PC-3 (cell line): ENCODE results near the gene MAGEA4. TPM values are rescaled to one million over a fixed set of nuclear protein-coding genes. Genes with fewer than 3 reads are reported as not detected.
A peak's percentile ranks its signal among the peaks of the same experiment; 100 is the strongest.

Source experiments
- ATAC-seq: fragments of 200-7000 bp; cut with Tn5 transposase; 2 replicates; pipeline ENCODE4 v1.9.1; 2020; ENCODE audit warnings: mild to moderate bottlenecking, moderate library complexity
- Bru-seq: library from RNA; stranded (reverse); fragments of 400-500 nt; gene quantifications from one replicate; lab custom pipeline; 2021; lab: Mats Ljungman, UMichigan
- BruChase-seq, 2 experiments: library from RNA; stranded (reverse); fragments of 400-500 nt; gene quantifications; one replicate each; lab custom pipeline; 2021; lab: Mats Ljungman, UMichigan
- BruUV-seq: library from RNA; stranded (reverse); fragments of 400-500 nt; replicated peaks from 2 replicates; lab custom pipeline; 2021; lab: Mats Ljungman, UMichigan
- CTCF ChIA-PET: fragments of 300-600 bp; sonication (Branson Sonifier 250); formaldehyde crosslinking; loops from one replicate; lab custom pipeline; 2022; ENCODE audit warnings: antibody characterized with exemption; lab: Charles Lee
- POLR2A ChIA-PET: fragments of 300-600 bp; sonication (Branson Sonifier 250); formaldehyde crosslinking; loops from one replicate; lab custom pipeline; 2022; ENCODE audit warnings: antibody characterized with exemption; ENCODE audit not compliant: unreplicated experiment; lab: Charles Lee
- DNase-seq: peaks from one replicate; pipeline ENCODE4 v3.0.0-alpha.2; 2015
- H2AFZ ChIP-seq: fragments of 300-600 bp; sonication (generic); 2 replicates; pipeline ENCODE4 v1.6.0; 2016; ENCODE audit warnings: antibody characterized with exemption, low read length
- H3F3A ChIP-seq: fragments of 300-600 bp; sonication (generic); one replicate; pipeline ENCODE4 v1.6.0; 2017; ENCODE audit warnings: antibody characterized with exemption, low read length, control low read depth, mild to moderate bottlenecking; ENCODE audit not compliant: unreplicated experiment
- H3K27ac ChIP-seq: fragments of 300-600 bp; sonication (generic); 2 replicates; pipeline ENCODE4 v1.5.1; 2016; ENCODE audit warnings: mild to moderate bottlenecking, low read length
- H3K27me3 ChIP-seq: fragments of 300-600 bp; sonication (generic); 2 replicates; pipeline ENCODE4 v1.6.1; 2016; ENCODE audit warnings: low read length, mixed read lengths
- H3K36me3 ChIP-seq: fragments of 300-600 bp; sonication (generic); 2 replicates; pipeline ENCODE4 v1.6.1; 2016; ENCODE audit warnings: low read depth, mixed run types, low read length, mixed read lengths
- H3K4me1 ChIP-seq: fragments of 300-600 bp; sonication (generic); 2 replicates; pipeline ENCODE4 v1.5.1; 2016; ENCODE audit warnings: low read length; ENCODE audit not compliant: insufficient read depth
- H3K4me2 ChIP-seq: fragments of 300-600 bp; sonication (generic); 2 replicates; pipeline ENCODE4 v1.6.0; 2016; ENCODE audit warnings: low read length
- H3K4me3 ChIP-seq: fragments of 300-600 bp; sonication (generic); 2 replicates; pipeline ENCODE4 v1.5.1; 2016; ENCODE audit warnings: mild to moderate bottlenecking, low read length, mixed read lengths
- H3K79me2 ChIP-seq: fragments of 300-600 bp; sonication (generic); 2 replicates; pipeline ENCODE4 v1.6.1; 2017; ENCODE audit warnings: low read length, mixed read lengths
- H3K9ac ChIP-seq: fragments of 300-600 bp; sonication (generic); 2 replicates; pipeline ENCODE4 v1.6.0; 2016; ENCODE audit warnings: mild to moderate bottlenecking, low read length
- H3K9me2 ChIP-seq: fragments of 300-600 bp; sonication (generic); replicated peaks from 2 replicates; pipeline ENCODE4 v1.6.1; 2016; ENCODE audit warnings: mixed run types, low read length, mixed read lengths
- H3K9me3 ChIP-seq: fragments of 300-600 bp; sonication (generic); 2 replicates; pipeline ENCODE4 v1.6.1; 2016; ENCODE audit warnings: low read length, mixed read lengths
- H4K20me1 ChIP-seq: fragments of 300-600 bp; sonication (generic); 2 replicates; pipeline ENCODE4 v1.6.1; 2016; ENCODE audit warnings: low read length, mixed read lengths
- EZH2 ChIP-seq: fragments of 300-600 bp; sonication (generic); IDR thresholded peaks from one replicate; pipeline ENCODE4 v1.6.1; 2017; ENCODE audit warnings: antibody characterized with exemption, mild to moderate bottlenecking, low read length; ENCODE audit not compliant: unreplicated experiment
- EZH2phosphoT487 ChIP-seq: fragments of 300-600 bp; sonication (generic); IDR thresholded peaks from 2 replicates; pipeline ENCODE4 v1.6.1; 2018; ENCODE audit warnings: mild to moderate bottlenecking, antibody characterized with exemption, low read length, borderline replicate concordance
- intact Hi-C: fragments of 100-400 bp; cut with micrococcal nuclease; formaldehyde crosslinking; loops from 2 replicates; pipeline ENCODE4 v1.9.0; 2023
- long read RNA-seq: library from polyadenylated mRNA; unstranded; transcript quantifications from one replicate; pipeline ENCODE4 v2.0.0, GENCODE V29; 2021; ENCODE audit not compliant: unreplicated experiment
- total RNA-seq: library from RNA; depleted of rRNA; stranded (reverse); fragments of >200 nt; gene quantifications from 2 replicates; pipeline ENCODE4 v1.2.3, GENCODE V29; 2014; rRNA removed
- TF ChIP-seq, protein P1 (sequence below): fragments of 300-600 bp; sonication (generic); conservative IDR thresholded peaks from 2 replicates; pipeline ENCODE4 v1.5.1; 2017; ENCODE audit warnings: antibody characterized with exemption, low read depth, mild to moderate bottlenecking, low read length

Gene MAGEA4, protein sequence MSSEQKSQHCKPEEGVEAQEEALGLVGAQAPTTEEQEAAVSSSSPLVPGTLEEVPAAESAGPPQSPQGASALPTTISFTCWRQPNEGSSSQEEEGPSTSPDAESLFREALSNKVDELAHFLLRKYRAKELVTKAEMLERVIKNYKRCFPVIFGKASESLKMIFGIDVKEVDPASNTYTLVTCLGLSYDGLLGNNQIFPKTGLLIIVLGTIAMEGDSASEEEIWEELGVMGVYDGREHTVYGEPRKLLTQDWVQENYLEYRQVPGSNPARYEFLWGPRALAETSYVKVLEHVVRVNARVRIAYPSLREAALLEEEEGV
- total RNA-seq: not detected in 2 replicates
- not detected for Bru-seq, nascent RNA
- not detected for BruChase-seq, experiment 1, labeled RNA remaining after a 6-hour chase
- BruChase-seq, experiment 2, labeled RNA remaining after a 2-hour chase: not detected
- long read RNA-seq: 0 reads

DNA sequence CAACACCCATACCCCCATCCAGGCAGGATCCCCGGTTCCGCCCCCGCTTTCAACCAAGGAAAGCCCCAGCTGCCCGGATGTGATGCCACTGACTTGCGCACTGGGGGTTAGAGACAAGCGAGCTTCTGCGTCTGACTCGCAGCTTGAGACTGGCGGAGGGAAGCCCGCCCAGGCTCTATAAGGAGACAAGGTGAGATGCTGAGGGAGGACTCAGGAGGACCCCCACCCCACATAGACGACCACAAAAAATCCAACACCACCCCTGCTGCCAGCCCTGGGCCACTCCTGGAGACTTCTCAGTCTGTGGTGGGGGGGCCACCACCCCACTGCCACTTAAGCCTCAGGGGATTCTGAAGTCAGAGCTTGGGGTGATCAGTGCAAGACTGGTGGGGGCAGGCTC is at the start of gene MAGEA4:
Gene MAGEA4, plus strand, starts transcription at position 110 of the 400 bp plus-strand sequence. CDS start 10,776 bp downstream, outside the sequence.
- Histone ChIP-seq H3K27me3 (no peaks in the 10 kb centered on the region), H2AFZ (no peak within 1 kb of the TSS), H3K79me2 (no peaks in the 10 kb centered on the region), H3K4me2 (no peak within 1 kb of the TSS), H3K9me3 (no peaks in the 10 kb centered on the region), H3K27ac (no peak within 1 kb of the TSS), H3K4me1 (no peaks in the 10 kb centered on the region), H3K36me3 (no peaks in the 10 kb centered on the region), H3K4me3 (no peak within 1 kb of the TSS), H4K20me1 (no peaks in the 10 kb centered on the region), H3K9me2 (no peaks in the 10 kb centered on the region), H3F3A (no peaks in the 10 kb centered on the region), H3K9ac (no peak within 1 kb of the TSS)
- POLR2A ChIA-PET: no interaction called here
- TF ChIP-seq EZH2phosphoT487: no peak
- TF ChIP-seq EZH2: no peak
- TF ChIP-seq, protein P1, sequence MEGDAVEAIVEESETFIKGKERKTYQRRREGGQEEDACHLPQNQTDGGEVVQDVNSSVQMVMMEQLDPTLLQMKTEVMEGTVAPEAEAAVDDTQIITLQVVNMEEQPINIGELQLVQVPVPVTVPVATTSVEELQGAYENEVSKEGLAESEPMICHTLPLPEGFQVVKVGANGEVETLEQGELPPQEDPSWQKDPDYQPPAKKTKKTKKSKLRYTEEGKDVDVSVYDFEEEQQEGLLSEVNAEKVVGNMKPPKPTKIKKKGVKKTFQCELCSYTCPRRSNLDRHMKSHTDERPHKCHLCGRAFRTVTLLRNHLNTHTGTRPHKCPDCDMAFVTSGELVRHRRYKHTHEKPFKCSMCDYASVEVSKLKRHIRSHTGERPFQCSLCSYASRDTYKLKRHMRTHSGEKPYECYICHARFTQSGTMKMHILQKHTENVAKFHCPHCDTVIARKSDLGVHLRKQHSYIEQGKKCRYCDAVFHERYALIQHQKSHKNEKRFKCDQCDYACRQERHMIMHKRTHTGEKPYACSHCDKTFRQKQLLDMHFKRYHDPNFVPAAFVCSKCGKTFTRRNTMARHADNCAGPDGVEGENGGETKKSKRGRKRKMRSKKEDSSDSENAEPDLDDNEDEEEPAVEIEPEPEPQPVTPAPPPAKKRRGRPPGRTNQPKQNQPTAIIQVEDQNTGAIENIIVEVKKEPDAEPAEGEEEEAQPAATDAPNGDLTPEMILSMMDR: no peak
- DNase-seq: no peak
- intact Hi-C loops: no loop called here
- BruUV-seq: no TSS peak
- ATAC-seq: no peak
- CTCF ChIA-PET: no interaction called here

DNA sequence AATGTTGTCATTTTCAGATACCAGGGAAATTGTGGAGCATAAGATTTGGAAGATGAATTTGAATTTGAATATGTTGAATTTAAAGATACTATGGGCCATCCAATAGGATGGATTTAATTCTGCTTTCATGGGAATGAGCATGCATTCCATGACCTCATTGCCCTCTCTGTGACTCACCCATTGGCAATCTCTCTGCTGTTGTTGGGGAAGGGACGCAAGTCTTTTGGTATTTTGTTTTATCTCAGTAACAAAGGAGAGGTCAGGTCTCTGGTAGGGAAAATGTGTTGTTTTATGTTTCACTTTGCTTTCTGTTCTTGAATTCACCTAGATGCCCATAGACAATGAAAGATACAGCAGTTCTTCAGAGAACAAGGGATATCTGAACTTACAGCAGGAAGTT is 42.1 kb upstream of the MAGEA4 start:
- H3K9ac ChIP-seq: no peak overlapping the region
- CTCF ChIA-PET: no interaction called here
- no TSS peak for BruUV-seq
- no peaks in the 10 kb centered on the region; the same call in 1 of the 2 replicates for H3K4me1 ChIP-seq
- no peak overlapping the region for H3K4me2 ChIP-seq
- H3K79me2 ChIP-seq: no peaks in the 10 kb centered on the region
- ATAC-seq (no peak), DNase-seq (peak; percentile 30)
- TF ChIP-seq, protein P1: no peak
- TF ChIP-seq EZH2 (no peak), EZH2phosphoT487 (no peak)
- H3K9me2 ChIP-seq: no peaks in the 10 kb centered on the region
- H4K20me1 ChIP-seq: no peaks in the 10 kb centered on the region
- H3K27ac ChIP-seq: peak overlapping the region; percentile 79
- H2AFZ ChIP-seq: no peak overlapping the region
- no peaks in the 10 kb centered on the region for H3K9me3 ChIP-seq
- no peaks in the 10 kb centered on the region for H3F3A ChIP-seq
- POLR2A ChIA-PET: no interaction called here
- intact Hi-C loops: no loop called here
- H3K27me3 ChIP-seq: no peaks in the 10 kb centered on the region
- H3K36me3 ChIP-seq: no peaks in the 10 kb centered on the region
- H3K4me3 ChIP-seq: no peak overlapping the region

DNA sequence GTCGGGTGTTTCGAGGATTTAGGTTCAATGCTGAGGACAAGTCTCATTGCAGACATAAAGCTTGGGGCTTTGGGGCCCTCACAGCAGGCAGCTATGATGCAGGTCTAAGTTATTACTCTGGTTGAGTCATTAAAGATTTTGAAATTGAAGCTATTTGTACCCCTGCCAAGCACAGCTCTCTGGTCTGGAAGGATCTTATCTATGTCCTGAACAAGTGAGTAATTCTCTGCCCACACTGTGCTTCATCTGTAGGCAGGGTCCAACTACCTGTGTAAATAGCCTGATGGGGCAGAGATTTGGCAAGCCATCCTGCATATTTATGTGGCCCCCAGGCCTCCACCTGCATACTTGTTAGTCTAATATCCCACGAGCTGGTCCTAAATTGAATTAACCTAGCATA is 41.4 kb upstream of the MAGEA4 start:
- ChIA-PET CTCF (no interaction called here), POLR2A (no interaction called here)
- Histone ChIP-seq H3K9me3 (no peaks in the 10 kb centered on the region), H3K27ac (peak overlapping the region; percentile 79), H2AFZ (no peak overlapping the region), H3K4me3 (no peak overlapping the region), H4K20me1 (no peaks in the 10 kb centered on the region), H3F3A (no peaks in the 10 kb centered on the region), H3K4me2 (no peak overlapping the region), H3K36me3 (no peaks in the 10 kb centered on the region), H3K27me3 (no peaks in the 10 kb centered on the region), H3K9me2 (no peaks in the 10 kb centered on the region), H3K4me1 (no peaks in the 10 kb centered on the region; the same call in 1 of the 2 replicates), H3K9ac (no peak overlapping the region), H3K79me2 (no peaks in the 10 kb centered on the region)
- TF ChIP-seq EZH2phosphoT487 (no peak), EZH2 (no peak)
- TF ChIP-seq, protein P1: no peak
- DNase-seq (peak; percentile 55), ATAC-seq (no peak)
- no TSS peak for BruUV-seq
- intact Hi-C loops: no loop called here
